Measurements from ENCODE around the gene ACOX3.

DNA sequence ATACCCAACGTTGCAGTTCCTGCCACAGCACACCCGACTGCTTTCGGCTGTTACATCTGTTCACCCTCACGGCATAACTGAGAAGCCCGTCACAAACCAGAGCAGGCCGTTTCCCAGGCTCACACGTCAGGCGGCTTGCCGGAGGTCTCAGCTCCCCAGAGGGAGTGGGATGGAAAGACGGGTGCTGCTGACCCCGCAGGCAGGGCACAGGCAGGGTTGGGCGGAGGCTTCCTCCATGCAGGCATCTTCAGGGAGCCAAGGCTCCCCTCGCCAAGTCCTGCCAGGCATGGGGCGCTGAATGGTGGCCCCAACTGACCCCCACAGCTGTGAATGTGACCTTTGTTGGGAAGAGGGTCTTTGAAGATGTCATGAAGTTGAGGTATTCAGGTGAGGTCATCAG lies 57.5 kb downstream of the ACOX3 start:
- TF ChIP-seq, protein P1, sequence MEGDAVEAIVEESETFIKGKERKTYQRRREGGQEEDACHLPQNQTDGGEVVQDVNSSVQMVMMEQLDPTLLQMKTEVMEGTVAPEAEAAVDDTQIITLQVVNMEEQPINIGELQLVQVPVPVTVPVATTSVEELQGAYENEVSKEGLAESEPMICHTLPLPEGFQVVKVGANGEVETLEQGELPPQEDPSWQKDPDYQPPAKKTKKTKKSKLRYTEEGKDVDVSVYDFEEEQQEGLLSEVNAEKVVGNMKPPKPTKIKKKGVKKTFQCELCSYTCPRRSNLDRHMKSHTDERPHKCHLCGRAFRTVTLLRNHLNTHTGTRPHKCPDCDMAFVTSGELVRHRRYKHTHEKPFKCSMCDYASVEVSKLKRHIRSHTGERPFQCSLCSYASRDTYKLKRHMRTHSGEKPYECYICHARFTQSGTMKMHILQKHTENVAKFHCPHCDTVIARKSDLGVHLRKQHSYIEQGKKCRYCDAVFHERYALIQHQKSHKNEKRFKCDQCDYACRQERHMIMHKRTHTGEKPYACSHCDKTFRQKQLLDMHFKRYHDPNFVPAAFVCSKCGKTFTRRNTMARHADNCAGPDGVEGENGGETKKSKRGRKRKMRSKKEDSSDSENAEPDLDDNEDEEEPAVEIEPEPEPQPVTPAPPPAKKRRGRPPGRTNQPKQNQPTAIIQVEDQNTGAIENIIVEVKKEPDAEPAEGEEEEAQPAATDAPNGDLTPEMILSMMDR (IDR thresholded peaks at IDR 0.05): no peak
- no peak for TF ChIP-seq POLR2A (IDR thresholded peaks at IDR 0.05)

All from stomach (tissue), 4 donors.